H7 (cell line): Measurements from ENCODE around the gene PAFAH1B1. TPM values are rescaled to one million over a fixed set of nuclear protein-coding genes. Genes with fewer than 3 reads are reported as not detected.
"Not testable (repeated sequence)": the region's sequence is repeated elsewhere in the genome, so short reads cannot be mapped to it uniquely, and the experiment has no call there.

Experiments
- DNase-seq: peaks from one replicate; pipeline ENCODE4 v3.0.0; 2012
- H3K27me3 ChIP-seq: 2 replicates; pipeline ENCODE4 v1.6.0; 2011; ENCODE audit warnings: mild to moderate bottlenecking, low read length; ENCODE audit not compliant: control insufficient read depth, insufficient read depth
- H3K36me3 ChIP-seq: replicated peaks from 2 replicates; pipeline ENCODE4 v1.5.1; 2011; ENCODE audit warnings: low read length; ENCODE audit not compliant: control insufficient read depth, insufficient read depth
- H3K4me3 ChIP-seq: 2 replicates; pipeline ENCODE4 v1.5.1; 2011; ENCODE audit warnings: low read depth, mild to moderate bottlenecking, control low read depth, low read length, moderate library complexity; ENCODE audit not compliant: insufficient read depth
- total RNA-seq: library from RNA; depleted of rRNA; stranded (reverse); fragments of >200 nt; shearing (Covaris generic); gene quantifications from 2 replicates; pipeline ENCODE4 v1.2.3, GENCODE V29; 2014; rRNA removed

The PAFAH1B1 gene
- 79.6 and 107 TPM in 2 replicates for total RNA-seq

DNA sequence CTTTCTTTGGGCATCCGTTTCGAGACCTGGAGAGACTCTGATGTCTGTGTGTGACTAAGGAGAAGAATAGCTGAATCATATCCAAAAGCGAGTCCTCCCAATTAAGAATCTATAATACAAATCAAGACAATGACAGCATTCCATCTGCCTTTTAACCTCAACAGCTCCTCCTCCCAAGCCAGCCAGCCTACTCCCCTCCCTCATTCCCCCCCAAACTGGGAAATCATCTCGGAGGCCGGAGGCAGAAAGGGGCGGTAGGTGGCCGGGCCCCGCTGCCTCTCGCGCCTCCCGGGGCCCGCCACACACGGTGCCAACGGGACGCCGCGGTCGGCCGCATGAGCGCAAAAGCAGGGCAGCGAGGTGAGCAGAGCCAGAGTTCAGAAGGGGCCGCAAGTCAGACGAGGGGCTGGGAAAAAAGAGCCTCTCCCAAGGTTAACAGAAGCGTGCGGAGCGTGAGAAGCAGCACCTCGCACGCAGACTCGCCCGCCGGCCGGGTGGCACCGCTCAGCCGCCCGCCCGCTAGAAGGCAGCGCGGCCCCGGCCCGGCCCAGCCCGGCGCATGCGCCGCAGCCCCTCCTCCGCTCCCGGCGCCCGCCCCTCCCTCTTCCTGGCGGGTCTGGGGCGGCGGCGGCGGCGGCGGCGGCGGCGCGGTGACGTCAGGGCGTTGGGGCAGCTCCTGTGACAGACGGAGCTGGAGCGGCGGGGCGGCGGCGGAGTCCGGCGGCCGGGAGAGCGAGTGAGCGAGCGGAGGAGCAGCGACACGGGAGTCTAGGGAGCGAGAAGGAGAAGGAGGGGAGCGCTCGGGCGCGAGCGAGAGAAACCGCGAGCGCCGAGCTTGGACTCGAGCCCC, at the start of gene PAFAH1B1:
TSS of gene PAFAH1B1 (plus strand) at position 684 of the 850 bp plus-strand sequence. CDS start 44,635 bp downstream, outside the sequence.
- no peaks in the 10 kb centered on the region for H3K27me3 ChIP-seq
- peak; percentile 99 for DNase-seq
- H3K4me3 ChIP-seq: peak within 1 kb of the TSS; percentile 91
- no peaks in the 10 kb centered on the region for H3K36me3 ChIP-seq

DNA sequence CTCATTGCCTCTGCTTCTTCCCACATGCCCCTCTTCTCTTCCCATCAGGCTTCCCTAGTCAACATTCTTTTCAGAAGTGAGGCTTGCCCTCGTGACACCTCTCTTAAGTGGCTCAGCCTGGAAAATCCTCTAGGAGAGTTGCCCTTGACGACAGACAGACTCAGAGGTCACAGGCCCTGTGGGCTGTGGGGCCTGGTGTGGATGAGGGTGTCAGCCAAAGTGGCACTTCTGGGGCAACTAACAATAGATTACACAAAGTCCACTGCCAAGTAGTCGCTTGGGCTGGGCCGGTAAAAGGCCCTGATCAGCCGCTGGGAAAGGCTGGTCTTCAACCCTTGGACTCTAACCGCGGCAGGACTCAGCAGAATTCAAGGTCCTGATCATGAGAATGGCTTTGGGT, 48.1 kb upstream of the PAFAH1B1 start:
- H3K4me3 ChIP-seq: no peak overlapping the region
- no peaks in the 10 kb centered on the region for H3K36me3 ChIP-seq
- no peaks in the 10 kb centered on the region for H3K27me3 ChIP-seq
- DNase-seq: no peak

DNA sequence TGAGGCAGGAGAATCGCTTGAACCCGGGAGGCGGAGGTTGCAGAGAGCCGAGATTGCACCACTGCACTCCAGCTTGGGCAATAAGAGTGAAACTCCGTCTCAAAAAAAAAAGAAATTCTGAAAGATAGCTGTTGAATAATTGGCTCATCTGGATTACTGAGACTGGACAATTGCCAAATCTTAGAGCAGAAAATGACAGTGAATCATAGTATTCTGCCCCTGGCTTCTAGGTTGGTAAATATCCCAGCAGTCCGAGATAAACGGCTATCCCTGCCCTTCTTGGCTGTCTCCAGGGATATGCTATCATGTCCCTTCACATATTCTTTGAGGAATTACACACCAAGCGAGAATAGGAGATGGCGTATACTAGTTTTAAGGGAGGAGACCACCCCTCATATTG, 46.3 kb upstream of the PAFAH1B1 start:
- H3K27me3 ChIP-seq: no peaks in the 10 kb centered on the region
- H3K36me3 ChIP-seq: no peaks in the 10 kb centered on the region
- no peak for DNase-seq
- no peak overlapping the region for H3K4me3 ChIP-seq

DNA sequence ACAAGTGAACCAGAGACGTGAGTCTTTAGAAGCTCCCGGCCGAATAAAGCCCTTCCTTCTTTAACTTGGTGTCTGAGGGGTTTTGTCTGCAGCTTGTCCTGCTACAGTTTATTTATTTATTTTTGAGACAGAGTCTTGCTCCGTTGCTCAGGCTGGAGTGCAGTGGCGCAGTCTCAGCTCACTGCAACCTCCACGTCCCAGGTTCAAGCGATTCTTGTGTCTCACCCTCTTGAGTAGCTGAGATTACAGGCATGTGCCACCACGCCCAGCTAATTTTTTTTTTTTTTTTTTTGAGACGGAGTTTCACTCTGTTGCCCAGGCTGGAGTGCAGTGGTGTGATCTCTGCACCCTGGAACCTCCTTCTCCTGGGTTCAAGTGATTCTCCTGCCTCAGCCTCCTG, 45.4 kb upstream of the PAFAH1B1 start:
- not testable (repeated sequence) for H3K36me3 ChIP-seq, H3K4me3 ChIP-seq, H3K27me3 ChIP-seq, DNase-seq

DNA sequence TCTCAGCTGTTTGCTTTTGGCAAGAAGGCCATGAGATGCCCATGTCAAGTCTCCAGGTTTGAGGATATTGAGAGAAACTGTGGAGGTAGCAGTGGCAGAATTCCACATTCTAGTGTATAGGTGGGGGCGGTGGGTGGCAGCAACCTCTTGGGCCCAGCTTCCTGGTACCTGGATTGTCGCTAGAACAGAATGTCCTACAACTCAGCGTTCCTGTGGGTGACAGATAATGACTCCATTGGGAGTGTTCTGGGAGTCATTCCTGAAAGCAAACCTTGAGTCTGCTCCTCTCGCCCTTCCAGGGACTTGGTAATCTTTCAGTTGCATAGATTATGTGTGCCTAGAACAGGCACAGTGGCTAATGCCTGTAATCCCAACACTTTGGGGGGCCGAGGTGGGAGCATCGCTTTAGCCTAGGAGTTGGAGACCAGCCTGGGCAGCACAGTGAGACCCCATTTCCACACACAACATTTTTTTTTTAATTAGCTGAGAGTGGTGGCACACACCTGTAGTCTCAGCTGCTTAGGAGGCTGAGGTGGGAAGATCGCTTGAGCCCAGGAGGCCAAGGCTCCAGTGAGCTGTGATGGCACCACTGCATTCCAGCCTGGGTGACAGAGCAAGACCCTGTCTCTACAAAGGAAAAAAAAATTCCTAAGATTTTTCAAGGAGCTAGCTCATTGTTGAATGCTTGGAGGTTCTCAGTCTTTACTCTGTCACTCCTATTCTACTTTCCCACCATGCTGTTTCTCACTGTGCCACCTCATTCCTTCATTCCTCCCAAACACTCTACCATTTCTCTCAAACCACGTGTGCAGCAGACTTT, 43.9 kb upstream of the PAFAH1B1 start:
- no peak overlapping the region for H3K4me3 ChIP-seq
- no peak for DNase-seq
- no peaks in the 10 kb centered on the region for H3K27me3 ChIP-seq
- no peaks in the 10 kb centered on the region for H3K36me3 ChIP-seq

DNA sequence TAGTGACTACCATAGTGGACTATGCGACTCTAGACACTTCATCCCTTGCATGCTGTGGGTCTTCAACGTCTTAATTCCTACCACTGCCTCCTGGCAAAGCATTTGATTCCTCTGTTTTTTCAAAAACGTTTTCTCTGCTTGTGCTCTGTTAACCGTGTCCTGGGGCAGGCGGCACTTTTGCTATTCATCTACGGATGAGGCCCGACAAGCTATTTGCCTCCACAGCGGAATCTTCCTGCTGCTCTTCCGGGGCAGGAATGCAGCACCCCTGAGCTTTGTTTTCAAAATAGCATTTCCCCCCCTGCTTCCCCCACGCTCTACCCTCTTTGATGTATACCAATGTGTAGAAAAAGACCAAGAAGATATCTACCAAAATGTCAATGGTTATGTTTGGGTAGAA, 42.0 kb upstream of the PAFAH1B1 start:
- Histone ChIP-seq H3K27me3 (no peaks in the 10 kb centered on the region), H3K36me3 (no peaks in the 10 kb centered on the region), H3K4me3 (no peak overlapping the region)
- peak; percentile 82 for DNase-seq

DNA sequence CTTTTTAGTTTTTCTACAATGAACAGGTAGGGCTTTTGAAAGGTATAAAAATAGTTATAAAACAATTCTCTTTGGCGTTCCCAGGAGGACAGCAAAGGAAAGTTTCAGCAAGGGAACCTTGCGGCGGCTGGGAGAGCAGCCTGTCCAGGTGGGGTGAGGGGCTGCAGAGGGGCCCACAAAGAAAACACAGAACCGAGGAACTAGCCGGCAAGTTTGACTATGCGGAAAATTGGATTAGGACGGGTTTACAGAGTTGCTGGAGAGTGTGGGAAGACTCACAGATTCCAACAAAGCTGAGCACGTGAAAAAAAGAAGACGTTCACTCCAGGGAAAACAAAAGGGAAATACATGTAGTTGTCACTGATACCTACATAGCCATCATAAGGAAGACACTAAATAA, 41.5 kb upstream of the PAFAH1B1 start:
- Histone ChIP-seq H3K36me3 (no peaks in the 10 kb centered on the region), H3K27me3 (no peaks in the 10 kb centered on the region), H3K4me3 (no peak overlapping the region)
- DNase-seq: peak; percentile 54

DNA sequence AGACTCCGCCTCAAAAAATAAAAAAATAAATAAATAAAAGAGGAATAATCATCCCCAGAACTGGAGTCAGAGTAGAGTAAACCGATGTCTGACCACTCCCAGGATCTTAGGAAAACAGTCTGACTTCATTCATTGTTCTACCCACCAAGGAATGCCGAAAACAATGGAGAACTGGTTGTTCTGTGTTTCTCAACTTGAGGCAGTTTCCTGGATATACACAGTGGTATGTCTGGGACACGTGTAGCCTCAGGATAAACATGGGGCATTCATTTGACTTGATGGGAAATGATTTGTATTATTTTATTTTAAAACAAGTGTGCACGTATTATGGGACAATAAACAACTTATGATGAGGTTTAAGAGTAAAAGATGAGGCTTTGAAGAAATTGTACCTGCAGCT, 32.8 kb upstream of the PAFAH1B1 start:
- DNase-seq: no peak

DNA sequence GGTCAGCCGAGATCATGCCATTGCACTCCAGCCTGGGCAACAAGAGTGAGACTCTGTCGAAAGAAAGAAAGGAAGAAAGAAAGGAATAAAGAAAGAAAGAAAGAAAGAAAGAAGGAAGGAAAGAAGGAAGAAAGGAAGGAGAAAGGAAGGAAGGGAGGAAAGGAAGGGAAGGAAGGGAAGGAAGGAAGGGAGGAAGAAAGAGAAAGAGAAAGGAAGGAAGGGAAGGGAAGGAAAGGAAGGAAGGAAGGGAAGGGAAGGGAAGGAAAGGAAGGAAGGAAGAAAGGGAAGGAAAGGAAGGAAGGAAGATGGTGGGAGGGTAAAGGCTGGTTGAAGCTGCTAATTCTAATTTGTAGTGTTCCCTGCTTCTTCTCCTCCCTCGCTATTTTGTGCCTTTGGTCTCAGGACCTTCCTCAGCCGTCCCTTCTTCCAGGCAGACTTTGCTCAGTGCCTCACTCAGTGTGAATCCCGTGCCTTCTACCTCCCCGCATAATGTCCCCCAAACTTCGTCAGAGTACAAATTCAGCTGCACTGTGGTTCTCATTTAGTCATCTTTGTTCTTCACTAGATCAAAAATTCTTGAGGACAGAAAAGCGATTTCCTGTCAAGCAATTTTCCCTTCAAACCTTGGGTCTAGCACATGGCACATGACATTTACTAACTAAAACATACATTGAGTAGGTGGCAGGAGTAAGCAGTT, 31.1 kb upstream of the PAFAH1B1 start:
- H3K4me3 ChIP-seq: no peak overlapping the region

More for the DNA sequence above, 32.8 kb upstream of the PAFAH1B1 start:
- Histone ChIP-seq H3K36me3 (no peaks in the 10 kb centered on the region), H3K27me3 (no peaks in the 10 kb centered on the region), H3K4me3 (no peak overlapping the region)

DNA sequence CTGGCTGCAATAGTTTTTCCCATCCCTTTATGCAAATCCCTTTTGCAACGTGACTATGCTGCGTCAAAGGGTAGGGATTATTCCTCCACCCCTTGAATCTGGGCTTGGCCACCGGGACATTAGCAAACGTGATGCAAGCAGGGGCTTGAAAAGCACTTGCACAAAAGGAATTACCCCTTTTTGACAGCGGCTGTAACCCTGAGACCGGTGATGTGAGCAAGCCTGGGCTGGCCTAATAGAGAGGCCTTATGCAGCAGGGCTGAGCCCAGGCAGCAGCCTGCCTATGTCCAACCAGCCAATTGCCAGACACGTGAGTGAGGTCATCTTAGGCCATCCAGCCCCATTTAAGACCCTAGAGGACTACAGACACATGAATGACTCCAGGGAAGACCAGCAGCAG, 30.4 kb upstream of the PAFAH1B1 start:
- no peak for DNase-seq
- no peak overlapping the region for H3K4me3 ChIP-seq
- H3K36me3 ChIP-seq: no peaks in the 10 kb centered on the region
- H3K27me3 ChIP-seq: no peaks in the 10 kb centered on the region

More for the DNA sequence above, 31.1 kb upstream of the PAFAH1B1 start:
- no peak for DNase-seq
- Histone ChIP-seq H3K27me3 (no peaks in the 10 kb centered on the region), H3K36me3 (no peaks in the 10 kb centered on the region)

DNA sequence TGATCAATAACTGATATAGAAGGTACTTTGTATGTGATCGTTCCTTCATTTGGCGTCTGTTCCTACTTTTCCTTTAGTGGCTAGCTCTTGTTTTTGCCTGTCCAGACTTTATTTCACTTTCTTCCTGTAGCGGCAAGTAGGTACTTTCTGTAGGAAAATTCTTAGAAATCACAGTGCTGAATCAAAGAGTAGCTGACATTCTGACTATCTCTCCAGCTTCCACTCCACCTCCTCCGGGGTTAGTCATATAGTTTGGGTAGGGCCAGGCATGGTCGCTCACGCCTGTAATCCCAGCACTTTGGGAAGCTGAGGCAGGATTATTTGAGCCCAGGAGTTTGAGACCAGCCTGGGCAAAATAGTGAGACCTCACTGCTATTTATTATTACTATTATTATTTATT, 29.9 kb upstream of the PAFAH1B1 start:
- no peak for DNase-seq
- H3K36me3 ChIP-seq: no peaks in the 10 kb centered on the region
- no peaks in the 10 kb centered on the region for H3K27me3 ChIP-seq
- no peak overlapping the region for H3K4me3 ChIP-seq

DNA sequence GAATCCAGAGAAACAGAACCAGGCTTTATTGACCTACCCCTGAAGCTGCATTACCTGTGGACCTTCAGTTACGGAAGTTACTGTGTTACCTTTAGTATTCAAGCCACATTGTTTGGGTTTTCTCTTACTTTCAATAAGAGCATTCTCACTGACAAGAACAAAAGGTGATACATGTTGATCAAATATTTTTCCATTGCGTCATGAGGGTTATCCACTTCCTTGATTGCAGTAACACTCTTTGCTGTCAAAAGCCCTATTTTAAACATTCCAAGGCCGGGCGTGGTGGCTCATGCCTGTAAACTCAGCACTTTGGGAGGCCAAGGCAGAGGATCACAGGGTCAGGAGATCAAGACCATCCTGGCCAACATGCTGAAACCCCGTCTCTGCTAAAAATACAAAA, 28.6 kb upstream of the PAFAH1B1 start:
- no peak for DNase-seq
- no peak overlapping the region for H3K4me3 ChIP-seq

DNA sequence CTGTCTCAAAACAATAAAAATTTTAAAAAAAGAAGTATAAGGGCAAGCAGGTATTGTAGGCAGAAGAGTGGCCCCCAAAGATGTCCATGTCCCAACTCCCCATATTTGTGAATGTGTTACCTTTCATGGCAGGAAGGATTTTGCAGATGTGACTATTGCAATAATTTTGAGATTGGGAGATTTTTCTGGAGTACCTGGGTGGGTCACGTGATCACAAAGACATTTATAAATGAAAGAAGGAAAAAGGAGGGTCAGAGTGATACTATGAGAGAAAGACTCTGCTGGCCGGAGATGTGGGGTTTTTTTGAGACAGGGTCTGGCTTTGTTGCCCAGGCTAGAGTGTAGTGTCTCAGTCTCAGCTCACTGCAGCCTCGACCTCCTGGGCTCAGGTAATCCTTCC, 27.4 kb upstream of the PAFAH1B1 start:
- Histone ChIP-seq H3K36me3 (no peaks in the 10 kb centered on the region), H3K27me3 (no peaks in the 10 kb centered on the region), H3K4me3 (no peak overlapping the region)
- no peak for DNase-seq

More for the DNA sequence above, 28.6 kb upstream of the PAFAH1B1 start:
- Histone ChIP-seq H3K27me3 (no peaks in the 10 kb centered on the region), H3K36me3 (no peaks in the 10 kb centered on the region)

DNA sequence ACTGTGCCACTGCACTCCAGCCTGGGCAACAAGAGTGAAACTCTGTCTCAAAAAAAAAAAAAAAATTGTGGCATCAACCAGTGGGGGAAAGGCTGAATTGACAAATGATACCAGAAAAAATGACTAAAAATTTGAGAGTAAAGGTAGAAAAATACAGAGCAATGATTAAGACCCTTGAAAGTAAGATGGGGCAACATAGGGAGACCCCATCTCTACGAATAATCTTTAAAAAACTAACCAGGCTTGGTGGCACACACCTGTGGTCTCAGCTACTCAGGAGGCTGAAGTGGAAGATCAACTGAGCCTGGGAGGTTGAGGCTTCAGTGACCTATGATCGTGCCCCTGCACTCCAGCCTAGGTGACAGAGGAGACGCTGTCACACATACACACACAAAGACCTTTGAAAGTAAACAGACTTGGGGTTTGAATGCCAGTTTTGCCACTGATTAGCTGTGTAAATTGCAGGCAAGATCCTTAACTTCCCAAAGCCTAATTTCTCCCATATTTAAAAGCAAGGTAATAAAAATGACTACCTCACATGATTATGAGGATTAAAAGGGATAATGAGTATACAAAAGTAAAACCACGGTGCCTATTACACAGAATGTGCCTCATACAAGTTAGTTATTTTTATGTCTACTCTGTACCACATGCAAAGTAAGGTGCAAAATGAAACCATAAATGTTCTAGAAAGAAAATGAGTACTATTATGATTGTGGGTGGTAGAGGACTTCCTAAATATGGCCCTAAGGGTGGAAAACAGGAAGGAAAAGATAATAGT, 21.7 kb upstream of the PAFAH1B1 start:
- H3K27me3 ChIP-seq: no peaks in the 10 kb centered on the region
- no peak overlapping the region for H3K4me3 ChIP-seq
- DNase-seq: no peak
- H3K36me3 ChIP-seq: no peaks in the 10 kb centered on the region
